ENCODE results near the gene ZNF777. TPM values are rescaled to one million over a fixed set of nuclear protein-coding genes. Genes with fewer than 3 reads are reported as not detected.

The ZNF777 gene
- total and polyA plus RNA-seq, 2 experiments from 2014 or later, result 2.8 to 7.9 TPM

GRCh38 chr7:149415391-149416071 lies 45.3 kb downstream of the ZNF777 start:
- H3K27ac ChIP-seq (ENCODE audit: low read depth), result no peak overlapping the region
- H3K9me3 Mint-ChIP-seq, result peaks cover 8% of the 10 kb centered on the region; the same call in 2 of the 3 replicates
- TF ChIP-seq, protein P1, sequence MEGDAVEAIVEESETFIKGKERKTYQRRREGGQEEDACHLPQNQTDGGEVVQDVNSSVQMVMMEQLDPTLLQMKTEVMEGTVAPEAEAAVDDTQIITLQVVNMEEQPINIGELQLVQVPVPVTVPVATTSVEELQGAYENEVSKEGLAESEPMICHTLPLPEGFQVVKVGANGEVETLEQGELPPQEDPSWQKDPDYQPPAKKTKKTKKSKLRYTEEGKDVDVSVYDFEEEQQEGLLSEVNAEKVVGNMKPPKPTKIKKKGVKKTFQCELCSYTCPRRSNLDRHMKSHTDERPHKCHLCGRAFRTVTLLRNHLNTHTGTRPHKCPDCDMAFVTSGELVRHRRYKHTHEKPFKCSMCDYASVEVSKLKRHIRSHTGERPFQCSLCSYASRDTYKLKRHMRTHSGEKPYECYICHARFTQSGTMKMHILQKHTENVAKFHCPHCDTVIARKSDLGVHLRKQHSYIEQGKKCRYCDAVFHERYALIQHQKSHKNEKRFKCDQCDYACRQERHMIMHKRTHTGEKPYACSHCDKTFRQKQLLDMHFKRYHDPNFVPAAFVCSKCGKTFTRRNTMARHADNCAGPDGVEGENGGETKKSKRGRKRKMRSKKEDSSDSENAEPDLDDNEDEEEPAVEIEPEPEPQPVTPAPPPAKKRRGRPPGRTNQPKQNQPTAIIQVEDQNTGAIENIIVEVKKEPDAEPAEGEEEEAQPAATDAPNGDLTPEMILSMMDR (conservative IDR thresholded peaks at IDR 0.05; ENCODE audit: low read depth in 2 of 2), result no peak; a peak in 1 of 4 replicates
- TF ChIP-seq CREB1 (CRISPR knock-in tag; IDR thresholded peaks at IDR 0.05; ENCODE audit: low read depth), result peak; percentile 83
- H4K20me1 ChIP-seq (replicated peaks; ENCODE audit: insufficient read depth), result no peaks in the 10 kb centered on the region
- peak overlapping the region; percentile 65 for H3K4me3 ChIP-seq
- peaks cover 4% of the 10 kb centered on the region; the same call in 1 of the 2 replicates for H3K9me2 ChIP-seq (ENCODE audit: insufficient read depth)
- H3K4me3 Mint-ChIP-seq, result peak overlapping the region; percentile 89
- H3K27ac Mint-ChIP-seq, result peak overlapping the region; percentile 51
- no peak for DNase-seq (ENCODE audit: low spot score)
- H2AFZ ChIP-seq, result peak overlapping the region; percentile 99
- no peaks in the 10 kb centered on the region for H3K36me3 ChIP-seq (ENCODE audit: insufficient read depth)
- H3F3A ChIP-seq (replicated peaks; ENCODE audit: low read depth), result no peaks in the 10 kb centered on the region
- peaks cover 9% of the 10 kb centered on the region; the same call in 1 of the 2 replicates for H3K27me3 ChIP-seq (ENCODE audit: insufficient read depth)
- H3K79me2 ChIP-seq (replicated peaks; ENCODE audit: insufficient read depth), result no peaks in the 10 kb centered on the region
- H3K27me3 Mint-ChIP-seq (ENCODE audit: insufficient read depth, low read depth, poor library complexity), result peaks cover 13% of the 10 kb centered on the region
- peak overlapping the region; percentile 79 for H3K4me2 ChIP-seq
- peak; percentile 21 for ATAC-seq
- H3K4me1 Mint-ChIP-seq, result peaks cover 7% of the 10 kb centered on the region
- H3K4me1 ChIP-seq (ENCODE audit: insufficient read depth), result 0 out of 2 replicates have a peak, but pooled peaks cover 4% of the 10 kb centered on the region
- H3K36me3 Mint-ChIP-seq (ENCODE audit: low read depth), result no peaks in the 10 kb centered on the region

- Histone ChIP-seq H3K9me2 (ENCODE audit: insufficient read depth) (peaks cover 4% of the 10 kb centered on the region; the same call in 1 of the 2 replicates), H3K36me3 (ENCODE audit: insufficient read depth) (no peaks in the 10 kb centered on the region), H4K20me1 (replicated peaks; ENCODE audit: insufficient read depth) (no peaks in the 10 kb centered on the region), H2AFZ (peak overlapping the region; percentile 99), H3K4me3 (peak overlapping the region; percentile 65), H3K27ac (ENCODE audit: low read depth) (no peak overlapping the region), H3K79me2 (replicated peaks; ENCODE audit: insufficient read depth) (no peaks in the 10 kb centered on the region), H3K27me3 (ENCODE audit: insufficient read depth) (peaks cover 9% of the 10 kb centered on the region; the same call in 1 of the 2 replicates), H3F3A (replicated peaks; ENCODE audit: low read depth) (no peaks in the 10 kb centered on the region), H3K4me2 (peak overlapping the region; percentile 79), H3K4me1 (ENCODE audit: insufficient read depth) (0 out of 2 replicates have a peak, but pooled peaks cover 4% of the 10 kb centered on the region)
- H3K4me3 Mint-ChIP-seq, result peak overlapping the region; percentile 89
- H3K27ac Mint-ChIP-seq, result peak overlapping the region; percentile 51
- H3K27me3 Mint-ChIP-seq (ENCODE audit: insufficient read depth, low read depth, poor library complexity), result peaks cover 13% of the 10 kb centered on the region
- peaks cover 7% of the 10 kb centered on the region for H3K4me1 Mint-ChIP-seq
- DNase-seq (ENCODE audit: low spot score) (peak; percentile 90), ATAC-seq (peak; percentile 93)
- no peaks in the 10 kb centered on the region for H3K36me3 Mint-ChIP-seq (ENCODE audit: low read depth)
- peaks cover 8% of the 10 kb centered on the region; the same call in 2 of the 3 replicates for H3K9me3 Mint-ChIP-seq
- TF ChIP-seq ETS1 (IDR thresholded peaks at IDR 0.05), result 0 out of 2 replicates have a peak, but pooled peaks have one; percentile 27
- peak; percentile 58 for TF ChIP-seq CREB1 (CRISPR knock-in tag; IDR thresholded peaks at IDR 0.05; ENCODE audit: low read depth)
- peak; percentile 2; the same call in 1 of the 2 replicates for TF ChIP-seq ZNF331 (CRISPR knock-in tag; IDR thresholded peaks at IDR 0.05; ENCODE audit: low read depth)
- TF ChIP-seq ZNF114 (CRISPR knock-in tag; IDR thresholded peaks at IDR 0.05), result peak; percentile 86; the same call in 1 of the 2 replicates
- TF ChIP-seq, protein P2, sequence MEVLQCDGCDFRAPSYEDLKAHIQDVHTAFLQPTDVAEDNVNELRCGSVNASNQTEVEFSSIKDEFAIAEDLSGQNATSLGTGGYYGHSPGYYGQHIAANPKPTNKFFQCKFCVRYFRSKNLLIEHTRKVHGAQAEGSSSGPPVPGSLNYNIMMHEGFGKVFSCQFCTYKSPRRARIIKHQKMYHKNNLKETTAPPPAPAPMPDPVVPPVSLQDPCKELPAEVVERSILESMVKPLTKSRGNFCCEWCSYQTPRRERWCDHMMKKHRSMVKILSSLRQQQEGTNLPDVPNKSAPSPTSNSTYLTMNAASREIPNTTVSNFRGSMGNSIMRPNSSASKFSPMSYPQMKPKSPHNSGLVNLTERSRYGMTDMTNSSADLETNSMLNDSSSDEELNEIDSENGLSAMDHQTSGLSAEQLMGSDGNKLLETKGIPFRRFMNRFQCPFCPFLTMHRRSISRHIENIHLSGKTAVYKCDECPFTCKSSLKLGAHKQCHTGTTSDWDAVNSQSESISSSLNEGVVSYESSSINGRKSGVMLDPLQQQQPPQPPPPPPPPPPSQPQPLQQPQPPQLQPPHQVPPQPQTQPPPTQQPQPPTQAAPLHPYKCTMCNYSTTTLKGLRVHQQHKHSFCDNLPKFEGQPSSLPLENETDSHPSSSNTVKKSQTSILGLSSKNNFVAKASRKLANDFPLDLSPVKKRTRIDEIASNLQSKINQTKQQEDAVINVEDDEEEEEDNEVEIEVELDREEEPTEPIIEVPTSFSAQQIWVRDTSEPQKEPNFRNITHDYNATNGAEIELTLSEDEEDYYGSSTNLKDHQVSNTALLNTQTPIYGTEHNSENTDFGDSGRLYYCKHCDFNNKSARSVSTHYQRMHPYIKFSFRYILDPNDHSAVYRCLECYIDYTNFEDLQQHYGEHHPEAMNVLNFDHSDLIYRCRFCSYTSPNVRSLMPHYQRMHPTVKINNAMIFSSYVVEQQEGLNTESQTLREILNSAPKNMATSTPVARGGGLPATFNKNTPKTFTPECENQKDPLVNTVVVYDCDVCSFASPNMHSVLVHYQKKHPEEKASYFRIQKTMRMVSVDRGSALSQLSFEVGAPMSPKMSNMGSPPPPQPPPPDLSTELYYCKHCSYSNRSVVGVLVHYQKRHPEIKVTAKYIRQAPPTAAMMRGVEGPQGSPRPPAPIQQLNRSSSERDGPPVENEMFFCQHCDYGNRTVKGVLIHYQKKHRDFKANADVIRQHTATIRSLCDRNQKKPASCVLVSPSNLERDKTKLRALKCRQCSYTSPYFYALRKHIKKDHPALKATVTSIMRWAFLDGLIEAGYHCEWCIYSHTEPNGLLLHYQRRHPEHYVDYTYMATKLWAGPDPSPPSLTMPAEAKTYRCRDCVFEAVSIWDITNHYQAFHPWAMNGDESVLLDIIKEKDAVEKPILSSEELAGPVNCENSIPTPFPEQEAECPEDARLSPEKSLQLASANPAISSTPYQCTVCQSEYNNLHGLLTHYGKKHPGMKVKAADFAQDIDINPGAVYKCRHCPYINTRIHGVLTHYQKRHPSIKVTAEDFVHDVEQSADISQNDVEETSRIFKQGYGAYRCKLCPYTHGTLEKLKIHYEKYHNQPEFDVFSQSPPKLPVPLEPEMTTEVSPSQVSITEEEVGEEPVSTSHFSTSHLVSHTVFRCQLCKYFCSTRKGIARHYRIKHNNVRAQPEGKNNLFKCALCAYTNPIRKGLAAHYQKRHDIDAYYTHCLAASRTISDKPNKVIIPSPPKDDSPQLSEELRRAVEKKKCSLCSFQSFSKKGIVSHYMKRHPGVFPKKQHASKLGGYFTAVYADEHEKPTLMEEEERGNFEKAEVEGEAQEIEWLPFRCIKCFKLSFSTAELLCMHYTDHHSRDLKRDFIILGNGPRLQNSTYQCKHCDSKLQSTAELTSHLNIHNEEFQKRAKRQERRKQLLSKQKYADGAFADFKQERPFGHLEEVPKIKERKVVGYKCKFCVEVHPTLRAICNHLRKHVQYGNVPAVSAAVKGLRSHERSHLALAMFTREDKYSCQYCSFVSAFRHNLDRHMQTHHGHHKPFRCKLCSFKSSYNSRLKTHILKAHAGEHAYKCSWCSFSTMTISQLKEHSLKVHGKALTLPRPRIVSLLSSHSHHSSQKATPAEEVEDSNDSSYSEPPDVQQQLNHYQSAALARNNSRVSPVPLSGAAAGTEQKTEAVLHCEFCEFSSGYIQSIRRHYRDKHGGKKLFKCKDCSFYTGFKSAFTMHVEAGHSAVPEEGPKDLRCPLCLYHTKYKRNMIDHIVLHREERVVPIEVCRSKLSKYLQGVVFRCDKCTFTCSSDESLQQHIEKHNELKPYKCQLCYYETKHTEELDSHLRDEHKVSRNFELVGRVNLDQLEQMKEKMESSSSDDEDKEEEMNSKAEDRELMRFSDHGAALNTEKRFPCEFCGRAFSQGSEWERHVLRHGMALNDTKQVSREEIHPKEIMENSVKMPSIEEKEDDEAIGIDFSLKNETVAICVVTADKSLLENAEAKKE (CRISPR knock-in tag; IDR thresholded peaks at IDR 0.05), result peak; percentile 99
- TF ChIP-seq, protein P1 (conservative IDR thresholded peaks at IDR 0.05; ENCODE audit: low read depth in 2 of 2), result peak in 1 of 2 experiments; percentile 17; a peak in 1 of 4 replicates
Measured at GRCh38 chr7:149414745-149415390, 46.0 kb downstream of the ZNF777 start.

All from GM23338 (cell line).